ENCODE results near the gene RHOBTB3.
"Not testable (repeated sequence)": the region's sequence is repeated elsewhere in the genome, so short reads cannot be mapped to it uniquely, and the experiment has no call there.

Gene RHOBTB3

GRCh38 chr5:95713246-95713645, 17.9 kb upstream of the RHOBTB3 start:
- not testable (repeated sequence) for DNase-seq (ENCODE audit: low read depth)

DNA sequence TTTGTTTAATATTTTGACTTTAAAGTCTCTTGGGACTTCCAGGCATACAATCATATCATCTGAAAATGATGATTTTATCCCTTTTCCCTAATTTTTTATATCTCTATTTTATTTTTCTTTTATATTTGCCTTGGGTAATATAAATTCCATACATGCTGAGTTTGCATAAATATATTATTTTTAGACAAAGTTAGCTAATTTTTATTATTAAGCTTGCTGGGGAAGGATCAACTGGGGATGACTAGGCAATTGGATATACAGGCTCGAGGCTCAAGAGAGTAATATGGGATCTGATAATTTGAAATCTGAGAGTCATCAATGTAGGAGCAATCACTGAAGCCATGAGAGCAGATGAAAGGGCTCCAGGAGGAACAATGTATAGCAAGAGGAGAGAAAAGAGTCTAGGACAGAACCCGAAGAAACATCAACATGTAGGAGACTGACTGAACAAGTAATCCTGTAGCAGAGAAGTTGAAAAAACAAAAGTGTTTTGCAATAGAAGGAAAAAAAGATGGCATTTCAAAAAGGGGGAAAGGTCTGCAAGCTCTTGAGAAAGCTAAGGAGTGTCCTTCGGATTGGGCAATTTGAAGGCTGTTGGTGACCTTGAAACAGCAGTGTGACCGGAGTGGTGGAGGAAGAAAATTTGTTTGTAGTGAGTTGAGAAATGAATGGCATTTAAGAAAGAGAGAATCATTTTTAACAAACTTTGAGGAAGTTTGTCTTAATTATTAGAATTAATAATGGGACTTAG, 17.0 kb upstream of the RHOBTB3 start:
- no peak for DNase-seq (ENCODE audit: low read depth)

- DNase-seq (ENCODE audit: low read depth): peak; percentile 50
These were observed 15.2 kb upstream of the RHOBTB3 start for GRCh38 chr5:95715799-95716461.

DNA sequence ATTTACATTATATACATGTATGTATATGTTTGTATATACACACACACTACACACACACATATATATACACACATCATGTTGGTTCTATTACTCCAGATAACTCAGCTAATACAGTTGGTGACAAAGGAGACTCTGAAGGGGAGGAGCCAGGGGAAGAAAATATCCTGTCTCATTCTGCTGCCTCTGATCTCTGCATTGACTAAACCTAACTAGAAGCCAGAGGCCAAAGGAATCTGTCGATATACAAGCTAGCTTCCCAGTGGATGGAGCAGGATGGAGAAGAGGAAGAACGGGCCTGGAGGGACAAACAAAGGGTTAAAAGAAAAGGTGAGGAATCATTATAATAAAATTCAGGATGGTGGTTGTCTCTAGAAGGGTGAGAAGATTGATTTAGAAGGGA, 13.7 kb upstream of the RHOBTB3 start:
- DNase-seq (ENCODE audit: low read depth): no peak

GRCh38 chr5:95718203-95718602, 12.9 kb upstream of the RHOBTB3 start:
- DNase-seq (ENCODE audit: low read depth): no peak

DNA sequence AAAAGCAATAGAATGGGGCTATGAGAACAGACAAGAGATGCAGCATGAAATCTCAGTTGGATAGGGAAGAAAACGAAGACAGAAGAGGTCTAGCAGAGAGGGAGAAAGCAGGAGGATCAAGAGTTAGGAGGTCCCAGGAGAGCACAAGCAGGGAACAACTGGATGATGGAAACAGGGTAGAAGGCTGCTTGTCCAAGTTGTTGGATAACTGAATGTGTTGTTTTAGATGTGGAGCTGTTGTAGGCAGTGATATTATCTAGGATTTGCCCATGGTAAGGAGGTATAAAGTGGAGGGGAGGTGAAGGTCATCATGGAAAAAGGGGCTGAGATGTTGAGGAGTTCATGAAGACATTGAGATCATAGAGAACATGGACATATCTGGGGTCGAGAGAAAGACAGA, 12.4 kb upstream of the RHOBTB3 start:
- DNase-seq (ENCODE audit: low read depth): no peak

GRCh38 chr5:95720094-95720786, 10.9 kb upstream of the RHOBTB3 start:
- no peak for DNase-seq (ENCODE audit: low read depth)

GRCh38 chr5:95721582-95722295, 9.4 kb upstream of the RHOBTB3 start:
- no peak for DNase-seq (ENCODE audit: low read depth)

DNA sequence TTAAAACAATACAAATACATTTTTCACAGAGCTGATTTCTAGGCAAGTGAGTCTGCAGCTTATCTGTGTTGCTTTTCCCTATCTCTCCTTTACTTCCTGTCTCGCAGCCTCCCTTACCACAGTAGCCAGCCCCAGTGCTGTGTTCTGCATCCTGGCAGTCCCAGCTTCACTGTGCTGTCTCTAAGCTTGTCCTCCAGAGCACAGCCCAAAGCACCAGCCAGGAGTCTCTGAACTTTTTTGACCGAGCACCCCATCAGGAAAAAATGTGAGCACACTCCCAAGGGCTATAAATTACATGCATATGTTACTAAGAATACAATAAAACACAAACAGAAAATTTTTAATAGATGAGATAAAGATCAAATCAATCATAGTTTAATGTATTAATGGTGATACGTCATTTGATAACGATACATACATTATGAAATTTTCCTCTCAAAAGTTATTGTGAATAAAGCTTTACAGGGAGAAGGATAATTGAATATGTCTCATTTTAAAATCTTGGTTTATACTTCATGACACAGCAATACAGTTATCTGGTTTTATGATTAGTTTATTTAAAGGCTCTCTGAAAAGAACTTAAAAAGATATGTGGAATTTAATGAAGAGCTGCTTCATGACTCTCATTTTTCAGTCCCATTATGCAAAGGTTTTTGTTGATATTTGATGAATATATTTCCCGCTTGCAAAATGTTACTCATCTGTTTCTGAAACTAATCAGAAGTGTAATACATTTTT, 7.3 kb upstream of the RHOBTB3 start:
- DNase-seq (ENCODE audit: low read depth): no peak

DNA sequence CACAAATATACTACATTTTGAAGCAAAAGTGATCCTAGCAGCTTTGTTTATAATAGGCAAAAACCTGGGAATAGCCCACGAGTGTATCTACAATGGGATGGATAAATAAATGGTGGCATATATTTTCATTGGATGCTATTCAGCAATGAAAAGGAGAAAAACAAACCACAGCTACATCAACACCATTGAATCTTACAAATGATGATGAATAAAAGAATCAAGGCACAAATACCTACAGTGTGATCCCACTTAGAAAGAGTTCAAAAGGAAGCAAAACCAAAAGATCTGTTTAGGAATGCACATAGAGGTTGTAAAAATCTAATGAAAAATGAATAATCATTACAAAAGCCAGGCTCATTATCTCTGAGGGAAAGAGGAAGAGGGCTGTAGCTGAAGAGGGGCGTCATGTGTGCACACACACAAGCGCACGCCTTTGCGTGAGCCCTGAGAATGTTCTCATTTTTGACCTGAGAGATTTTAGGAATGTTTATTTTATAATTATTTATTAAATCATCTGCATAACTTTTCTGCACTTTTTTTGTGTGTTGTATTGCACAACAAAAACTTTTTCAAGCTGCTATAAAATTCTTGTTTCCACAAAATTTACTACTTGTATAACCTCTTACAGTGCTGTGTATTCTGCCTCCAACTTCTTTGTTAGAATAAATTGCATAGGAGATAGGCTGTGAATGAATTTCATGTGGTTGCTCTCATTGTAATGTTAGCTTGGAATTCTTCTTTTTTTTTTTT, 5.9 kb upstream of the RHOBTB3 start:
- DNase-seq (ENCODE audit: low read depth): no peak

DNA sequence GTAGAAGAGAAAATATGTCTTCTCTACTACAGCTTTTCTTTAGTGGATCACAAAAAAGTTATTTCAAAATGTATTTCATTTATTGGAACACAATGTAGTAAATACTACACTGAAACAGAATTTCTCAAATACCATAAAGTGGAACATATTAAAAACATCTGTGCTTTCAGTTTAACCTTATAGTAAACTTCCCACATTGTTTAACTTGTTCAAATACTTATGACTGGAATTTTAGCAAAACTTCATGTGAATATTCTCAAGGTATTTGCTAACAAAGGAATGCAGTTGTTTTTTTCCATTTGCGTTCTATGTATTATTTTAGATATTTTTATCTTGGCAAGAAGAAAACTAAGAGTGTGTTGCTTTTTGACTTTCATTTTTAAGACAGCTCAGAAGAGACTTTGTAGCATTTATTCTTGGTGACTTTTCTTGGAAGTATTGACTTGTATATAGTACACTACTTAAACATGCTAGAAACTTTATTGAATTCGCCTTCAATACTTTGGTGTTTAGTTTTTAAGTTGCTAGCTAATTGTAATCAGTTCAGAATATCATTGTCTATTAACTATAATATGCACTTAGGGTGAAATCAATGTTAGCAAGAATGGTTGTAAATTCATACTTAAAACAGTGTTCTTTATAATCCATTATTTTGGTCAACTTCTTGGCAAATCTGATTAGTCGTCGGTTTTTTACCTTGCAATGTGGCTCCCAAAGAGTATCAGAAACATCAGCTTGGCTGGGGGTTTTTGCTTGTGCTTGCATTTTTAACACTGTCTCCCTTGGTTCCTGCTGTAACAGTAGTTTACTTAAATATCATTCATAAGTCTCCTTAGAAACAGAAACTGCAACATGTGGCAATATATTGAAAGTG, 5.0 kb upstream of the RHOBTB3 start:
- peak; percentile 43 for DNase-seq (ENCODE audit: low read depth)

GRCh38 chr5:95726811-95727763, 4.0 kb upstream of the RHOBTB3 start:
- no peak for DNase-seq (ENCODE audit: low read depth)

DNA sequence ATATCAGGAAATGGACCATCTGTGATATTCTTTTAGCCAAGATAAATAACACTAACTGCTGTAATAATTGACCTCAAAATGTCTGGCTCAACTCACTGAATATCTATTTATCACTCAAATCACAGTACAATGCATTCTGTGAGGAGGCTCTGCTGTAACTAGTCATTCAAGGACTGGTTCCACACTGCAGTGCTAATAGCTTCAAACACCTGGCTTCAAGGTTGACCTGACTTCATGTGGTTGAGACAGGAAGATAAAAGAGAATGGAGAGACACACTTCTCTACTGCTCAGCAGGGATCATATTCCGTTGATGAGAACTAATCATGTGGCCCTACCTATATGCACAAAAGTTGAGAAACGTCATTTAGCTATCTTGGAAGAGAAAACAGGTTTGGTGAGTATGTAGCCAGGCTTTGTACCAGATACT, 3.4 kb upstream of the RHOBTB3 start:
- DNase-seq (ENCODE audit: low read depth): no peak

DNA sequence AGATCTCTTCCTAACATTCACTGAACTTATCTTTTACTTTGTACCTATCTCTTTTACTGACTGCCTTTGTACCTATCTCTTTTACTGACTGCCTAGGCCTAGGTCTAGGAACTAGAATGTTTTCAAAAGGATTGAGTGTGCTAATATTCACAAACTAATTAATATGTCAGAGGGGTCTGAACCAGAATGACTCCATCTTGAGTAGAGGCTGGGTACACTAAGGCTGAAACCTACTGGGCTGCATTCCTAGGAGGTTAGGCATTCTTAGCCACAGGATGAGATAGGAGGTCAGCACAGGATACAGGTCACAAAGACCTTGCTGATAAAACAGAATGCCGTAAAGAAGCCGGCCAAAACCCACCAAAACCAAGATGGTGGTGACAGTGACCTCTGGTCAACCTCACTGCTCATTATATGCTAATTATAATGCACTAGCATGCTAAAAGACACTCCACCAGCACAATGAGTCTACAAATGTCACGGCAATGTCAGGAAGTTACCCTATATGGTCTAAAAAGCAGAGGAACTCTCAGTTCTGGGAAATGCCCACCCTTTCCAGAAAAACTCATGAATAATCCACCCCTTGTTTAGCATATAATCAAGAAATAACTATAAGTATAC, 2.5 kb upstream of the RHOBTB3 start:
- no peak for DNase-seq (ENCODE audit: low read depth)

GRCh38 chr5:95729115-95730010, 1.8 kb upstream of the RHOBTB3 start:
- DNase-seq (ENCODE audit: low read depth): no peak

DNA sequence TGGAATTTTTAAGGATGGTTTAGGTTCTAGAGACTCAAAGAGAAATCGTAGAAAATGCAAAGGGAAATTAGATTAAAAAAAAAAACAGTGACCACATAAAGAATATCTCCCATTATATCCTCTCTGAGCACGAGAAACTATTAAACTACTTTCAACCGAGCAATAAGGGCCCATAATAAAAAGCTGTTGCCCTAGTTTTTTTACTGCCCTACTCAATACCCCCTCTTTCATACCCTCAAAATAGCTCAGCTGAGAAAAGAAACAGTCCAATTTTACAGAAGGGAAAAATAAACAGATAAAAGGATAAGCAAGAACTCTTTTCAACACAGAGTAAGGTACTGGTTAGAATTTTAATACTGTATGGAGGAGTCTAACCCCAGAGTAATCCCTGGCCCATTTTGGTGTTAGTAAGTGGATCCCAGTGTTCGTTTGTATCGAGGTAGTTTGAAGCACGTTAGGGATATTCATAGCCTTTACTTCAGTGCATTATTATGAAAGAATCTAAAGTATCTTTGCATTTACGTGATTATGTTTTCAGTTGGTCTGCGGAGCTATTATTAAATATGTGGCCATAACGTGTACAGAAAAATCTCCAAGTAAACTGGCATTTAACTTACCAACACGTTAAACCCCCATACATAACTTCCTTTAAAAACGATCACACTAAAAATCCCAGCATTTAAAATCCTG, 980 bp upstream of the RHOBTB3 start:
- no peak for DNase-seq (ENCODE audit: low read depth)
